Stomach (tissue), 9 donors: Measurements from ENCODE around the gene TNFRSF8. TPM values are rescaled to one million over a fixed set of nuclear protein-coding genes. Genes with fewer than 3 reads are reported as not detected.

Experiments
- DNase-seq, 2 donors: peaks; one replicate each; pipeline versions ENCODE4 v3.0.0 to v3.0.0-alpha.2; 2013 to 2019
- H3K27ac ChIP-seq, 5 donors: fragments of 200-600 bp in 4 of 5; sonication (generic) in 4 of 5; one replicate each; pipeline ENCODE4 v1.5.1; 2013 to 2019; ENCODE audit warnings: mild to moderate bottlenecking in 1 of 5, moderate library complexity in 1 of 5
- H3K27me3 ChIP-seq, 3 donors: fragments of 200-600 bp; sonication (generic); one replicate each; pipeline ENCODE4 v1.5.1; 2017 to 2019; ENCODE audit warnings: mixed run types in 1 of 3
- H3K36me3 ChIP-seq, 4 donors: fragments of 200-600 bp; sonication (generic); 1 replicate in 3 of 4; 2 replicates in 1 of 4; pipeline ENCODE4 v1.5.1; 2016 to 2019
- H3K4me1 ChIP-seq, 4 donors: fragments of 200-600 bp; sonication (generic); one replicate each; pipeline ENCODE4 v1.5.1; 2016 to 2019
- H3K4me3 ChIP-seq, 4 donors: fragments of 200-600 bp; sonication (generic) in 3 of 4; one replicate each; pipeline ENCODE4 v1.5.1; 2016 to 2019; ENCODE audit warnings: mild to moderate bottlenecking in 1 of 4
- H3K9me3 ChIP-seq, 4 donors: fragments of 200-600 bp; sonication (generic); one replicate each; pipeline ENCODE4 v1.5.1; 2016 to 2019
- EP300 ChIP-seq: sonication (generic); formaldehyde crosslinking; IDR thresholded peaks from one replicate; pipeline ENCODE4 v1.6.1; 2017; ENCODE audit warnings: antibody characterized with exemption
- POLR2A ChIP-seq, 4 donors: fragments of 450-650 bp; IDR thresholded peaks; one replicate each; pipeline ENCODE4 v1.6.1; 2016; ENCODE audit warnings: antibody characterized with exemption in 4 of 4, control low read depth in 2 of 4, mild to moderate bottlenecking in 1 of 4, moderate library complexity in 1 of 4
- POLR2AphosphoS5 ChIP-seq, 3 donors: sonication (generic); formaldehyde crosslinking; IDR thresholded peaks; one replicate each; pipeline ENCODE4 v1.6.1; 2016; ENCODE audit warnings: antibody characterized with exemption in 3 of 3
- whole genome bisulfite sequencing, 5 donors: extraction: QIAGEN DNeasy Blood & Tissue Kit in 3 of 5; methylation state at CpG; one replicate each; pipeline versions ENCODE4 v1.1.5 to v1.1.7; 2013 to 2018; 5-methylcytosine and 5-hydroxymethylcytosine counted together
- intact Hi-C: fragments of 100-400 bp; cut with DNase I; formaldehyde crosslinking; loops from one replicate; pipeline ENCODE4 v1.15.1; 2023; ENCODE audit warnings: low total_unique reads
- polyA plus RNA-seq, 3 donors: library from polyadenylated mRNA; stranded (reverse); fragments of 200-250 nt; gene quantifications; one replicate each; pipeline ENCODE4 v1.2.3, GENCODE V29; 2013
- total RNA-seq, 5 donors: library from RNA; depleted of rRNA; stranded (reverse); fragments of >200 nt; gene quantifications; one replicate each; pipeline versions ENCODE4 v1.1.0 to v1.2.3, GENCODE V29; 2014 to 2016
- TF ChIP-seq, protein P1 (sequence below), 7 experiments: fragments of 450-650 bp in 4 of 7; fragments of 200-600 bp in 3 of 7; sonication (generic) in 3 of 7; IDR thresholded peaks; one replicate each; pipeline ENCODE4 v1.5.1; 2016 to 2019; ENCODE audit warnings: antibody characterized with exemption in 7 of 7, control low read depth in 2 of 7, mild to moderate bottlenecking in 1 of 7
- donor health status: healthy with polysubstance abuse.
- donor health status: Bipolar disorder and iron deficiency.
- donor health status: healthy.

The TNFRSF8 gene
- total and polyA plus RNA-seq, 8 donors = 0.18 to 2.1 (median 0.88) TPM; not detected in 2

GRCh38 chr1:12034381-12034801 lies 28.7 kb upstream of the TNFRSF8 start:
- peaks cover 4 to 30% (median 27%) of the 10 kb centered on the region in 4 donors for H3K36me3 ChIP-seq
- intact Hi-C loops = no loop called here
- TF ChIP-seq EP300 = no peak
- TF ChIP-seq, protein P1, sequence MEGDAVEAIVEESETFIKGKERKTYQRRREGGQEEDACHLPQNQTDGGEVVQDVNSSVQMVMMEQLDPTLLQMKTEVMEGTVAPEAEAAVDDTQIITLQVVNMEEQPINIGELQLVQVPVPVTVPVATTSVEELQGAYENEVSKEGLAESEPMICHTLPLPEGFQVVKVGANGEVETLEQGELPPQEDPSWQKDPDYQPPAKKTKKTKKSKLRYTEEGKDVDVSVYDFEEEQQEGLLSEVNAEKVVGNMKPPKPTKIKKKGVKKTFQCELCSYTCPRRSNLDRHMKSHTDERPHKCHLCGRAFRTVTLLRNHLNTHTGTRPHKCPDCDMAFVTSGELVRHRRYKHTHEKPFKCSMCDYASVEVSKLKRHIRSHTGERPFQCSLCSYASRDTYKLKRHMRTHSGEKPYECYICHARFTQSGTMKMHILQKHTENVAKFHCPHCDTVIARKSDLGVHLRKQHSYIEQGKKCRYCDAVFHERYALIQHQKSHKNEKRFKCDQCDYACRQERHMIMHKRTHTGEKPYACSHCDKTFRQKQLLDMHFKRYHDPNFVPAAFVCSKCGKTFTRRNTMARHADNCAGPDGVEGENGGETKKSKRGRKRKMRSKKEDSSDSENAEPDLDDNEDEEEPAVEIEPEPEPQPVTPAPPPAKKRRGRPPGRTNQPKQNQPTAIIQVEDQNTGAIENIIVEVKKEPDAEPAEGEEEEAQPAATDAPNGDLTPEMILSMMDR (IDR thresholded peaks at IDR 0.05) = no peak
- no peak for TF ChIP-seq POLR2A (IDR thresholded peaks at IDR 0.05)
- no peak for TF ChIP-seq POLR2AphosphoS5 (IDR thresholded peaks at IDR 0.05)
- peak in 1 of 2 donors; percentile 79 for DNase-seq
- no peak overlapping the region for H3K4me3 ChIP-seq
- H3K27ac ChIP-seq = peak overlapping the region in 2 of 5 donors; percentile 8 to 39
- H3K4me1 ChIP-seq = no peaks in the 10 kb centered on the region
- peaks cover 0 to 5% (median 0%) of the 10 kb centered on the region in 3 donors for H3K27me3 ChIP-seq
- WGBS, 5 donors = 65 to 82% (median 70%) methylated on average over 6 to 7 of the region's 7 CpGs
- H3K9me3 ChIP-seq = no peaks in the 10 kb centered on the region

- WGBS, 5 donors = 63 to 79% (median 68%) methylated on average over 4 of the region's 4 CpGs
- intact Hi-C loops = no loop called here
- Histone ChIP-seq H3K36me3 (peaks cover 4 to 21% (median 18%) of the 10 kb centered on the region in 4 donors), H3K27ac (no peak overlapping the region), H3K27me3 (peaks cover 0 to 5% (median 0%) of the 10 kb centered on the region in 3 donors), H3K4me3 (no peak overlapping the region), H3K9me3 (no peaks in the 10 kb centered on the region), H3K4me1 (no peaks in the 10 kb centered on the region)
- DNase-seq = no peak
- TF ChIP-seq POLR2AphosphoS5 (IDR thresholded peaks at IDR 0.05) = no peak
- no peak for TF ChIP-seq EP300
- TF ChIP-seq, protein P1 (IDR thresholded peaks at IDR 0.05) = no peak
- TF ChIP-seq POLR2A (IDR thresholded peaks at IDR 0.05) = no peak
Measured at GRCh38 chr1:12035312-12035711, 27.8 kb upstream of the TNFRSF8 start.

DNA sequence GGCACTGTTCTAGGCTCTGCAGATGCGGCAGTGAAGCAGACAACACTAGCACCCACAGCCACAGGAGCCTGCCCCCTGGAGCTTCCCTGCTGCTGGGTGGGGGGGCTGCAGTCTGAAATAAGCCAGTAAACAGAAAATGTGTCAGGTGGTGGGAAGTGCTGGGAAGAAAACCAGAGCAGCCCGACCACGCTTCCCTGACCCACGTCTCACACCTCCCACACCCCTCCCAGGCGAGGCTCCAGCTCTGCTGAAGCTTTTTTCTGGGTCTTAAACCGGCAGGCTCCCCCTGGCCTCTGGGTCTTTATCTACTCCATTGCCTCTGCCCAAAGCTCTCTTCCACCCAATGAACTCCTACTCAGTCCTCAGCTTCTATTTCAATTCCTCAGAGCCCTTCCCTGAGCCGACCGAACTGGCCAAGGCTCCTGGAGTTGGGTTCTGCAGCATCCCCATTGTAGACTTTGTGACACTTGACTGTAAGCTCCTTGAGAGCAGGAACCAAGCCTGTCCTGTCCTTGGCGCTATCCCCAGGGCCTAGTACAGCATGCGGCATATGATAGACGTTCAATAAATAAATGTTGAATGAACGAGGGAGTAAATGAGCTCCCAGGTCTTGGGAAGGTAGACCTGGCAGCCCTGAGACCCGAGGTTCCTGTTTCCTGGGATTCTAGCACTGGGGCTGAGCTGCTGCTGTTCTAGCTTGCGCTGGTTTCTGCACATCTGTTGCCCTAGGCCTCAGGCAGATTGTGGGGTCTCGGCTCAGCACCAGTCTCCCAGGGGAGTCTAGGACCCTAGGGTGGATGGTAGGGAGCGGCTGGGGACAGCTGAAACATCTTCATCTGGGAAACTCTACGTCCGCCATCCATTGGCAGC lies 25.4 kb upstream of the TNFRSF8 start:
- intact Hi-C loops = no loop called here
- H3K27me3 ChIP-seq = peaks cover 0 to 5% (median 0%) of the 10 kb centered on the region in 3 donors
- no peaks in the 10 kb centered on the region for H3K36me3 ChIP-seq
- no peaks in the 10 kb centered on the region for H3K4me1 ChIP-seq
- H3K4me3 ChIP-seq = no peak overlapping the region
- TF ChIP-seq, protein P1 (IDR thresholded peaks at IDR 0.05) = no peak
- TF ChIP-seq POLR2A (IDR thresholded peaks at IDR 0.05) = no peak
- TF ChIP-seq EP300 = no peak
- no peak for TF ChIP-seq POLR2AphosphoS5 (IDR thresholded peaks at IDR 0.05)
- no peaks in the 10 kb centered on the region for H3K9me3 ChIP-seq
- no peak overlapping the region for H3K27ac ChIP-seq
- WGBS, 5 donors = 81 to 86% (median 83%) methylated on average over 18 of the region's 18 CpGs
- peak in 1 of 2 donors; percentile 30 for DNase-seq

- H3K27ac ChIP-seq = no peak overlapping the region
- 46 to 72% (median 60%) methylated on average over 16 to 17 of the region's 17 CpGs for WGBS, 5 donors
- intact Hi-C loops = no loop called here
- TF ChIP-seq, protein P1 (IDR thresholded peaks at IDR 0.05) = no peak
- TF ChIP-seq EP300 = no peak
- peak in 1 of 2 donors; percentile 33 for DNase-seq
- H3K9me3 ChIP-seq = no peaks in the 10 kb centered on the region
- no peaks in the 10 kb centered on the region for H3K4me1 ChIP-seq
- no peaks in the 10 kb centered on the region for H3K36me3 ChIP-seq
- no peak overlapping the region for H3K4me3 ChIP-seq
- H3K27me3 ChIP-seq = peaks cover 0 to 5% (median 0%) of the 10 kb centered on the region in 3 donors
Measured at GRCh38 chr1:12038356-12039163, 24.5 kb upstream of the TNFRSF8 start.
